NCI-H82 (cell line): ENCODE data around the gene ATN1.

Source experiments
- DNase-seq: peaks from one replicate; lab custom pipeline; 2025; lab: John Stamatoyannopoulos, UW

The ATN1 gene

DNA sequence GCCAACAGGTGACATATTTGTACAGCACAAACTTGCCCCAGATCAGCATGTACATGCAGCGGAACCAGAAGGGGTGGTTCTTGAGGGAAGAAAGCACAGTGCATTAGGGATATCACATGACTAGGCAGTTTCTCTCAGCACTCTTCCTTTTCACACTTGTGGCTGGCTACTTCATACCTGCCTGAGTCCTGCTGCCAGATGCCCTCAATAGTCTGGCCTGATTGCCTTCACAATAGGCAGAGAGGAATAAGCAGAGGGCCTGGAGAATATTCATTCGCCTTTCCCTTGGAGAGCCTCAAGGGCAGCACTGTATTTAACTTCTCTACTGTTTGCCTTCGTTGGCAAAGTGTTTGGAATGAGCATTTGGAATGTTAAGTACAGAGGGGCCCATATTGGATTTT, 50.9 kb downstream of the ATN1 start:
- no peak for DNase-seq

DNA sequence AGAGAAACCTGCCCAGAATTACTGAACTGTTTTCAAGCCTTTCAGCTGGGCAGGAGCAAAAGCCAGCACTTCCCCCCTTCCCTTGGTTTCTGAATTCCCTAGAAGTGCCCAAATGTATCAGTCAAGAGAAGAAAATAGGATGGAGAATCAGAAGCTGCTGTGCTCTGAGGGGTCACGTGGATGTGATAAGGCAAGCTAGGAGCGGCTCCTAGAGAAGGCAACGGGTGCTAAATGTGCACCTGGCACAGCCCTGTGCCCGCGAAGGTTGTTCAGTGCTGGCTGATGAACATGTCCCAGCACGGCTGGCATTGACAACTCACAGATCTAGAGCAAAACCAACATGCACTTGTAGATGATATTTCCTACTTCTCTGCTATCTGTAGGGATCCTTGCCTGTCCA, 51.3 kb downstream of the ATN1 start:
- no peak for DNase-seq

DNA sequence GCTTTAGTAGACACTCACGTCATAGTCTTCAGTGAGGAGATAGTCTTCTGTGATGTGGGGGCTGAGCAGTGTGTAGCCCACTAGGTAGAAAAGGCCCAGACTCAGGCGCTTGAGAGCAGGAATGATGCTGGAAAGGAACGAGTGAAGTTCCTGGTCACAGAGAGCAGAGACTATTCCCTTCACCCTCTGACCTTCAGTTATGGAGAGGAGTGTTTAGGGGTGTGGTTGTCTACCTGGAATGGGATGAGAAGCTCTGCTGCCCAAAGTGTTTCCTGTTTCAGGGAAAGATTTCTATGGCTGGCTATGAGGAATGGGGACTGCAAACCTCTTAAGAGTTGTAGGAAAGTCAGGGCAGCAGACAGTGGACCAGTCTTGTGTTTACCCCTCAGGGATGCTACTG, 51.7 kb downstream of the ATN1 start:
- DNase-seq = no peak

DNA sequence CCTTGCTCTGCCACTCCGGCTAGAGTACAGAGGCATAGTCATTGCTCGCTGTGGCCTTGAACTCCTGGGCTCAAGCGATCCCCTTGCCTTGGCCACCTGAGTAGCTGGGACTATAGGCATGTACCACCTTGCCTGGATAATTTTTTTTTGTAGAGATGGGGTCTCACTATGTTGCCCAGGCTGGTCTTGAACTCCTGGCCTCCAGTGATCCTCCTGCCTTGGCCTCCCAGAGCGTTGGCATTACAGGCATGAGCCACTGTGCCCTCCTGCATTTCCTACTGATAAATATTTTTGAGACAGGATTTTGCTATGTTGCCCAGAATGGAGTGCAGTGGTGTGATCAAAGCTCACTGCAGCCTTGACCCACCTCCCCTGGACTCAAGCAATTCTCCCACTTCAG, 52.3 kb downstream of the ATN1 start:
- DNase-seq = no peak

DNA sequence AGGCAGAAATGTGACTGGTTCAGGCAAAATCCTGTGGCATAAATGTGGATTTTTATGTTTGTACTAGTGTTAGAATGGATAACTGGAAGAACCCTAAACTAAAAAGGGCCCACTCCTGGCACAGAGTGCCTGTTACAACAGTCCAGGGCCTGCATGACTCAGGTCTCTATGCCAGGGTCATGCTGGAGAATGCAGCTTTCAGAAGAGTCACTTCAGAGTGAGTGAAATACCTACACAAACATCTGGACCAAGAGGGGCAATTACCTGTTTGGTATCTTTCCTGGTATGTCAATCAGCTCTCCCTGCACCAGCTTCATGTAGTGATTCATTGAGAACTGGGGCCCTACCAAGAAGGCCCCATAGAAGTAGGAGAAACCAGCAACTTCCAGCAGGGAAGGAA, 53.0 kb downstream of the ATN1 start:
- DNase-seq = no peak

DNA sequence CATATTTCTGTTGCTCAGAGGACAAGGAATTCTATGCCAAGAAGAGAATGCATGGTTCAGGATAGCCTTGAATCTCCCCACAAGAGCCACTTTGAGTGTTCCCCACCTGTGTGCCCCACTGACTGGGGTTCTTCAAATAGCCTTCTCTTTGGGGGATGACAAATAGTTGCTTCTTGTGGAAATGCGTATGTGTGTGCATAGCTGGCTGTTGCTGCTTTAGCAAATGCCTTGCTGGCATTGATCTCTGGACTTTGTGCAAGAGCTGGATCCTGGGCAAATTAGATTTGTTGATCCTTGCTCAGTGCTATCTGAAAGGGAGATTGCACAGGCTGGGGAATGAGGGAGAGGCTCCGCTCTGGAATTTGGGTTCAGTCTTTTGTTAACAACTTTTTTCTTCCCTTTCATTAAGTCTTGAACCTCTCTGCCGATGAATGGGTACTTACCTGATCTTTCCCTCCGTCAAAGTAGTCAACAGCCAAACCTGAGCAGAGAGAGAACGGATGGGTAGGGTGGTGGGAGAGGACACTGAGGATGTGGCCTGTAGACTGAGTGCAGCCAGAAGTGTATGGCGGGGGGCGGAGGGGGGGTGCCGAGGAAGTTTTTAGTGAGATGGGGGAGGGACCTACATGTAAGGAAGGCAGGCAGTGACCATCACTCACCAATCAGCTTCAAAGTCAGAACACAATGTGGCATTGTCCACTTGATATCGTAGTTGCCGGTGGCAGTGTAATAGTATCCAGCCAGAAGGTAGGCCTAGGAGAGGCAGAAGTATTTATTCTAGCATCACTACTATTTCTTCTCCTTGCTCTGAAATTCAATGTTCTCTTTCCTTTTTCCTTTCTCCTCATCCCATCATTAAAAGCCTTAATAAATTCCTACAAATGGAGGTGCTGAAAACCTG, 53.6 kb downstream of the ATN1 start:
- no peak for DNase-seq

DNA sequence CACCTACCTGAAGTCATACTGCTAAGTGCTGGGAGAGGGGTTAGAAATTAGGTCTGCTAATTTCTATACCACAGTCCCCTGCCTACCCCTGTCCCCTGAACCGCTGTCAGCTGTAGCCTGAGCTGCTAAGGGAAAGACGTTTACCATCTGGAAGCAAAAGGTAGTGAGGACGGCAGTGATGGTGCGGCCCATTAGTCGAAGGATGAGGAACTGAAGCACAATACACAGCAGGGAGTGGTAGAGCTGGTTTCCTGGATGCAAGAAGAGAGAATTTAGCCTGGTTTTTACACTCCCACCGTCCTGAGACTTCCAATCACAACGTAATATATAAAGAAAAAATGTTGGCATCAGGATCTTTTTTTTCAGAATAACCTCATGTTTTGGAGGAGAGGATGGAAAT, 54.8 kb downstream of the ATN1 start:
- DNase-seq = no peak

DNA sequence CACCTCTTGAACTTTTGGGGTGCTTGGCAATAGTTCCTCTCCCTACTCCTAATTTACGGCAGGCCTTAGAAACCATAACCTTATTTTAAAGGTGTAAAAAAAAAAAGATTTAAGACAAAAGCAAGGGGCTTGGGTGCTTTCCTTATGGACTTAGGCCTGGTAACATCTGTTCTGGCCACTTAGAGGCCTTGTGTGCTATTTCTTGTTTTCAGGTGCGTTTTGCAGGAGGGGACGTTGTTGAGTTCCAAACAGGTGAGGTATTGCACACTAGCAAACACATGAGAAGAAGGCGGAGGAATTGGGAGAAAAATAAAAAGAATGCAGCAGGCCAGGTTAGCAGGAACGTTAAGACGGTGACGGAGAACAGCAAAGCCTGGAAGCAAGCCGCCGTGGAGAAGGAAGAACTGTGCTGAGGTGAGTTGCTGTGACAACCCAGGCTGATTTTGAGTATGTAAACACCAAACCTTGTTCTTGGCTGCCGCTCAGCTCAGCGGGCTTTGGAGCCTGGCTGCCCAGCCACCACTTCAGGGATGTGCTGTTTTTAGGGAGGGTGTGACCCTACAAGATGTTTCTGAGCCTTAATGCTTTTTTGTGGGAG, 60.3 kb downstream of the ATN1 start:
- DNase-seq = no peak
